AG09319 (cell line): ENCODE data around the gene DTD1.
"Not testable (repeated sequence)": the region's sequence is repeated elsewhere in the genome, so short reads cannot be mapped to it uniquely, and the experiment has no call there.

ENCODE experiments used
- DNase-seq: peaks from one replicate; pipeline ENCODE4 v3.0.0-alpha.2; 2010; ENCODE audit warnings: low read depth; ENCODE audit errors: extremely low read depth
- CTCF ChIP-seq: IDR thresholded peaks from 2 replicates; pipeline ENCODE4 v1.5.1; 2011; ENCODE audit warnings: low read depth, mild to moderate bottlenecking, inconsistent platforms, low read length, moderate library complexity

DTD1 gene

DNA sequence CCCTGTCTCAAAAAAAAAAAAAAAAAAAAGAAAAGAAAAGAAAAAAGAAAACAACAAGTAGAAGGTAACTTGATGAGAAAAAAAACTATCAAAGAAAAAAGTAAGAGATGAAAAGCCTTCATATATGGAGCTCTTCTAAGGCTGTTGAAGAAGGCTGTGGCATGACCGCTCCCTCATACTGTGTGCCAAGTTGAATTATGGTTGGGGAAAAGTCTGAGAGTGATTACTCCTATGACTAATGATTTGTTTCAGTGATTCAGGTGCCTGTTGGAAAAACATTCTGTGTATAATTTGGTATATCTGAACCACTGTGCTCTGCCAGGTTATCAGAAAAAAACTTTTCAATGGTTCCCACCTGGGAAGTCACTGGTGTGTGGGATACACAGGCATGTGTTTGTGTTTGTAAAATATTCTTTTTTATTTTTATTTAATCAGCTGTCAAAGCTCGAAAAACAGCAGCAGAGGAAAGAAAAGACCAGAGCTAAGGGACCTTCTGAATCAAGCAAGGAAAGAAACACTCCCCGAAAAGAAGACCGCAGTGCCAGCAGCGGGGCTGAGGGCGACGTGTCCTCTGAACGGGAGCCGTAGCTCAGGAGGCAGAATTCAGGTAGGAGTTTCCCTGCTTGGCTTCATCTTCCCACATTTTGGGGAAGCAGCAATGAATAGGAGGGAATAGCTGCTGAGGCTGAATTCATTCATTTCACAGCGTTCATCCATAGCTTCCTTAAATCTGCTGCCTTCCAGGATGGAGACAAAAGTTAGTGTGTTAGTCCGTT lies 156.0 kb downstream of the DTD1 start:
- DNase-seq, result no peak
- no peak for TF ChIP-seq CTCF

DNA sequence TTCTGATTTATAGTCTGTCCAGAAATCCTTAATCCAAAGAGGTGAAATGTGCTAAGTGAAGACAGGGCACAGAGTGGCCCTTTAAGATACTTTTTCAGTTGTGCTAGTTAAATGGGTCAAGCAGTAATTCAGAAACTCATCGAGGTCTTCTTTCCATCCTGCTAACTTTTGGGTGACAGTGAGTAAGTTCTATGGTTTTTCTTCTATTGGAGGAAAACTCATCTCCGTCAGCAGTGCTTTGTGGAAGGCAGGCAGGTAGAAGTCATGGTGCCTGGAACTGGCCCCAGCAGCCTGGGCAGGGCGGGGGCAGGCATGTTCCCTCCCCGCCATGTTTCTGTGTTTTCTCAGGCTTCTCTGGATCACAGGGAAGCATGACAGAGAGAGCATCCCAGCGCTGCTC lies 159.2 kb downstream of the DTD1 start:
- DNase-seq, result no peak
- no peak for TF ChIP-seq CTCF

GRCh38 chr20:18748987-18749386 lies 161.1 kb downstream of the DTD1 start:
- TF ChIP-seq CTCF, result no peak

GRCh38 chr20:18749528-18749927 lies 161.7 kb downstream of the DTD1 start:
- no peak for TF ChIP-seq CTCF
- no peak for DNase-seq

More at GRCh38 chr20:18748987-18749386, 161.1 kb downstream of the DTD1 start:
- DNase-seq, result no peak

DNA sequence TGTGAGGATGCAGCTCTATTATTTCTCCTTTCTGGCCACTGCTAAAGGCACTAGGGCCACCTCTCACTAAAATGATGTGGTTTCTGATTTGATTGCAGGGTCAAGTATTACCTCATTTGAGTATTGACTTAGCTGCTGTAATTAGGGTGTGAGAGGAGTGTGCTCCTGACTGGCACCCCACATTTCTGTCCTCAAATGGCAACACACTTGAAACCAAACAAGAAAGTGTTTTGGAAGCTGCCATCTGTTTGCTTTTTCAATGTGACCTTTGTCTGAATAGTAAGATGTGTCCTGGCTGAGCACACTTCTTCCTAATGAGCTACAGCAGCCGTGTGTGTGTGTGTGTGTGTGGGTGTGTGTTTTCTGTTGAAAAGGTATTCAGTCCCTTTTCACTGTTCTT lies 162.9 kb downstream of the DTD1 start:
- no peak for DNase-seq
- TF ChIP-seq CTCF, result no peak

DNA sequence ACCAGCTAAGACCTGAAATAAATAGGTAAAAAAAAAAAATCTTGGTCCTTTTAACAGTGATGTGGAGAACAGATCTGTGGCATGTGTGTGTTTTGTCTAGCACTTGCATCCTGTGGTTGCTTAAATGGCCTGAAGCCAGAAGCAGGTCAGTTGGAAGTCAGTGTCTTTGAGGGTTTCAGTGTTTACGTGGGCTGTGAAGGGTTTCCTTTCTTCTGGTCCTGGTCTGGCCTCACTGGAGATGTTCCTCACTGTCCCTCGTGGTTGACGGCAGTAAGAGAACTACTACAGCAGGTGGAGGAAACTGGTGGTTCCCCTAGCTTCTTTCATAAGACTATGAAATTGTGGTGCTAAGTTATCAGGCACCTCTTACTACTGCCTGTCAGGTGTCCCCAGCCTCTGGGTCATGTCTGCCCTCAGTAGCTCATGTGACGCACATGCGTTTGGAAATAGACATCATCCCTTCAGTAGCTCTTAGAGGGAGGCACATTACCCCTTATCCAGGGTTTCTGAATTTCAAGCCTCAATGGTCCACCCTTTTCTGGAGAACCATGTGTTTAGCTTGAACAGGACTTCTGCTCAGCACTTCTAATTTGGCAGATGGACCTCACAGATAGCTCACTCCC lies 166.3 kb downstream of the DTD1 start:
- no peak for TF ChIP-seq CTCF
- DNase-seq, result no peak

DNA sequence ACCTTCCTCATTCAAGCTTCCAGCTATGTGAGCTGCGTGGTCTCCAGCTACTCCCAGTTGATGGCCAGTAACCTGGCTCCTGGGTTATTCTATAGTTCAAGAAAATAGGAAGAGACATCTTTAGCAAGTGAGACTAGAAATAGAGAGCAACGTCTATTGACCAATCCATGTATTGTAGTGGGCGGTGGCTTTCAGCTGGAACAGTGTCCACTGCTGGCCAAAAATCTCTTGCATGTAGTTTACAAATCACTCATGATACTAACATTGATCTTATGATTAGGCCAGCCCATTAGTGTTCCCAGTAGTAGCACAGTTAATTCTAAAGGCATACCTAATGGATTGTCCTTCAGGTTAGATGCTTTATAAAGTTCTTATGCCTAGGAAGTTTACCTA lies 166.8 kb downstream of the DTD1 start:
- TF ChIP-seq CTCF, result no peak
- no peak for DNase-seq

DNA sequence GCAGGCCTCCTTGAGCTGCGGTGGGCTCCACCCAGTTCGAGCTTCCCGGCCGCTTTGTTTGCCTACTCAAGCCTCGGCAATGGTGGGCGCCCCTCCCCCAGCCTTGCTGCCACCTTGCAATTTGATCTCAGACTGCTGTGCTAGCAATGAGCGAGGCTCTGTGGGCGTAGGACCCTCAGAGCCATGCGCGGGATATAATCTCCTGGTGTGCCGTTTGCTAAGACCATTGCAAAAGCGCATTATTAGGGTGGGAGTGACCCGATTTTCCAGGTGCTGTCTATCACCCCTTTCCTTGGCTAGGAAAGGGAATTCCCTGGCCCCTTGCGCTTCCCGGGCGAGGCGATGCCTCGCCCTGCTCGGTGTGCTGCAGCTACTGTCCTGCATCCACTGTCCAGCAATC lies 173.0 kb downstream of the DTD1 start:
- DNase-seq, result not testable (repeated sequence)
